ENCODE measurements around the gene NOS1AP. TPM values are rescaled to one million over a fixed set of nuclear protein-coding genes. Genes with fewer than 3 reads are reported as not detected.

Gene NOS1AP
- total RNA-seq, 1 donor from 2014 or later: 4.9 TPM

DNA sequence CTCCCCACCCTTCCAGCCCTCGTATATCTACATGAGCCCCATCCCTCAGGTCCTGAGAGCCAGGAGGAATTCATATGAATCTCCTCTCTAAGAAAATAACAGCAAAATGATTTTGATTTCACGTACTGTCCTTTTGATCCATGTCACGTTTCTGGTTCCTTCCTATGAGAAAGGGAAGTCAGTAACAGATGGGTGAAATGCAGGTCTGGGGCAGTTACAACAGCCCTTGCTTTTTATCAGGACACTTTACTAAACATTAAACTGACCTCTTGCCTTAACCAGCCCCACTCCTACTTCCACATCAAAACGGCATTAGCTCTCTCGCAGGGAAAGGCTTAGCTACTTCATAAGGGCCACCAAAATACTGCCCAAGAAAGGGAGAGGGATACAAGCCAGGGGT, 248.1 kb downstream of the NOS1AP start:
- TF ChIP-seq, protein P1, sequence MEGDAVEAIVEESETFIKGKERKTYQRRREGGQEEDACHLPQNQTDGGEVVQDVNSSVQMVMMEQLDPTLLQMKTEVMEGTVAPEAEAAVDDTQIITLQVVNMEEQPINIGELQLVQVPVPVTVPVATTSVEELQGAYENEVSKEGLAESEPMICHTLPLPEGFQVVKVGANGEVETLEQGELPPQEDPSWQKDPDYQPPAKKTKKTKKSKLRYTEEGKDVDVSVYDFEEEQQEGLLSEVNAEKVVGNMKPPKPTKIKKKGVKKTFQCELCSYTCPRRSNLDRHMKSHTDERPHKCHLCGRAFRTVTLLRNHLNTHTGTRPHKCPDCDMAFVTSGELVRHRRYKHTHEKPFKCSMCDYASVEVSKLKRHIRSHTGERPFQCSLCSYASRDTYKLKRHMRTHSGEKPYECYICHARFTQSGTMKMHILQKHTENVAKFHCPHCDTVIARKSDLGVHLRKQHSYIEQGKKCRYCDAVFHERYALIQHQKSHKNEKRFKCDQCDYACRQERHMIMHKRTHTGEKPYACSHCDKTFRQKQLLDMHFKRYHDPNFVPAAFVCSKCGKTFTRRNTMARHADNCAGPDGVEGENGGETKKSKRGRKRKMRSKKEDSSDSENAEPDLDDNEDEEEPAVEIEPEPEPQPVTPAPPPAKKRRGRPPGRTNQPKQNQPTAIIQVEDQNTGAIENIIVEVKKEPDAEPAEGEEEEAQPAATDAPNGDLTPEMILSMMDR (IDR thresholded peaks at IDR 0.05): no peak
- no peaks in the 10 kb centered on the region for H3K4me1 ChIP-seq
- intact Hi-C loops (cut with DNase I): no loop called here

GRCh38 chr1:162319493-162320175, 250.1 kb downstream of the NOS1AP start:
- intact Hi-C loops (cut with DNase I): no loop called here
- no peak overlapping the region for H3K27ac ChIP-seq
- ATAC-seq (no peak), DNase-seq (no peak)
- TF ChIP-seq, protein P1 (IDR thresholded peaks at IDR 0.05): no peak
- H3K4me1 ChIP-seq: no peaks in the 10 kb centered on the region
- no peaks in the 10 kb centered on the region for H3K36me3 ChIP-seq
- no peak overlapping the region for H3K4me3 ChIP-seq
- H3K27me3 ChIP-seq: no peaks in the 10 kb centered on the region
- no peaks in the 10 kb centered on the region for H3K9me3 ChIP-seq

More for the DNA sequence above, 248.1 kb downstream of the NOS1AP start:
- ATAC-seq (no peak), DNase-seq (no peak)
- H3K36me3 ChIP-seq: no peaks in the 10 kb centered on the region
- H3K9me3 ChIP-seq: no peaks in the 10 kb centered on the region
- H3K27me3 ChIP-seq: no peaks in the 10 kb centered on the region
- H3K27ac ChIP-seq: no peak overlapping the region
- no peak overlapping the region for H3K4me3 ChIP-seq

DNA sequence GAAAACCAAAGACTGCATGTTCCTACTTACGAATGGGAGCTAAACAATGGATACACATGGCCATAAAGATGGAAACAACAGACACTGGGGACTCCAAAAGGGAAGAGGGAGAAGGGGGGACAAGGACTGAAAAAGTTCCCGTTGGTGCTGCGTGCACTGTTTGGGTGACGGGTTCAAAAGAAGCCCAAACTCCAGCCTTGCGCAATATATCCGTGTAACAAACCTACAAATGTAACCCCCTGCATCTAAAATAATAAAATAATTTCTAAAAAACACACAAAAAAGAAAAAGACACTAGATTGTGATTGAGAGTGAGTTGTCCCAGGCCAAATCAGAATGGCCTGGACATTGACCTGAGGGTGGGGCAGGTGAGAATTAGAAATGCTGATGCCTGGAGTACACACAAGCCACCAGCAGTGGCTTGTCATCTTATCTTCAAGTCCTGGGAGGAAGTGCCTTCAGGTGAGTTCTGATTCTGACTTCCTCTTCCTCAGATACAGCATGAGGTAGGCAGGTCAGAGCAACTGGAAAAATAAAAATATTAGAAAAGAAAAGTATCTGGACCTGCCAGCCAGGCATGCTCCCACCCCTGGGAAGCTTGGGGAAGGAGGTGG, 252.4 kb downstream of the NOS1AP start:
- H3K36me3 ChIP-seq: no peaks in the 10 kb centered on the region
- H3K4me3 ChIP-seq: no peak overlapping the region
- no peaks in the 10 kb centered on the region for H3K9me3 ChIP-seq
- intact Hi-C loops (cut with DNase I): no loop called here
- TF ChIP-seq, protein P1 (IDR thresholded peaks at IDR 0.05): no peak
- H3K4me1 ChIP-seq: no peaks in the 10 kb centered on the region
- no peak for ATAC-seq
- DNase-seq: no peak
- H3K27me3 ChIP-seq: no peaks in the 10 kb centered on the region
- H3K27ac ChIP-seq: no peak overlapping the region

GRCh38 chr1:162323023-162323422, 253.5 kb downstream of the NOS1AP start:
- Histone ChIP-seq H3K27me3 (no peaks in the 10 kb centered on the region), H3K9me3 (no peaks in the 10 kb centered on the region), H3K27ac (no peak overlapping the region), H3K36me3 (no peaks in the 10 kb centered on the region), H3K4me3 (no peak overlapping the region), H3K4me1 (no peaks in the 10 kb centered on the region)
- TF ChIP-seq, protein P1 (IDR thresholded peaks at IDR 0.05): no peak
- intact Hi-C loops (cut with DNase I): no loop called here
- no peak for DNase-seq
- ATAC-seq: no peak

- DNase-seq (no peak), ATAC-seq (no peak)
- TF ChIP-seq, protein P1 (IDR thresholded peaks at IDR 0.05): no peak
- no peaks in the 10 kb centered on the region for H3K9me3 ChIP-seq
- H3K36me3 ChIP-seq: no peaks in the 10 kb centered on the region
- H3K4me3 ChIP-seq: no peak overlapping the region
- no peaks in the 10 kb centered on the region for H3K27me3 ChIP-seq
- H3K27ac ChIP-seq: no peak overlapping the region
- no peaks in the 10 kb centered on the region for H3K4me1 ChIP-seq
- intact Hi-C loops (cut with DNase I): no loop called here
Observed at GRCh38 chr1:162324396-162324795, 254.9 kb downstream of the NOS1AP start.

Measured in upper lobe of right lung (tissue), 1 donor.